Measurements from ENCODE around the gene PADI3.
"Not testable (repeated sequence)": the region's sequence is repeated elsewhere in the genome, so short reads cannot be mapped to it uniquely, and the experiment has no call there.

The PADI3 gene

DNA sequence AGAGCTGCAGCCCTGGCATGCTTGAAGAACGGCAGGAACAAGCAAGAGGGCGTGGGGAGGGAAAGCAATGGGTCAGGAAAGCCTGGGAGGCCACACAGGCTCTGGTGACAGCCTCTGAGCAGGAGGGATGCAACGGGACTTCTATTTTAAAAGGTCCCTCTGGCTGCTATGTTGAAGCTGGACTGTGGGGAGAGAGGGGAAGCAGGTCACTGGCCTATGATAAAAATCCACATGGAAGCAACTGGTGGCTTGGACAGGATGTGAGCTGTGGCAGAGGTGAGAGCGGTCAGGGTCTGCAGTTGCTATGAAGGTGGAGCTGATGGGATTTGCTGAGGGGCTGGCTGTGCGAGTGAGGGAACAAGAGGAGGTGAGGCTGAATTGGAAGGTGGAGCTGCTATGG is 32.8 kb upstream of the PADI3 start:
- DNase-seq: no peak

DNA sequence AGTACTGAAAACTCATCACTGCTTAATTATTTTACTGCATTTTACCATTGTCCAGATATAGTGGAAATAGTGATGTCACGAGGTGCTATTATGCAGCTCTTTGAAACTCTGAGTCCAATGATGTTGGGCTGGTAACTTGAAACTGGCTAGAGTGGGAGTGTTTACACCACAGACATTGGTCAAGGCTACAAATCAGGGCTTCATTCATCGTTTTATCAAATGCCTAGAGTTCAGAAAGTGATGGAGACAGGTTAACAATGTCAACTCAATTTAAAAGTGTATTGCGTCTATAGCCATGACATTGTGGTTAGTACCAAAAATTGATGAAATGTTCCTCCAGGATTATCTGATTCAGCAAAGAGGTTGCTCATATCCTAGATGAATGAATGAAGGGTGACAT is 31.3 kb upstream of the PADI3 start:
- DNase-seq: no peak

DNA sequence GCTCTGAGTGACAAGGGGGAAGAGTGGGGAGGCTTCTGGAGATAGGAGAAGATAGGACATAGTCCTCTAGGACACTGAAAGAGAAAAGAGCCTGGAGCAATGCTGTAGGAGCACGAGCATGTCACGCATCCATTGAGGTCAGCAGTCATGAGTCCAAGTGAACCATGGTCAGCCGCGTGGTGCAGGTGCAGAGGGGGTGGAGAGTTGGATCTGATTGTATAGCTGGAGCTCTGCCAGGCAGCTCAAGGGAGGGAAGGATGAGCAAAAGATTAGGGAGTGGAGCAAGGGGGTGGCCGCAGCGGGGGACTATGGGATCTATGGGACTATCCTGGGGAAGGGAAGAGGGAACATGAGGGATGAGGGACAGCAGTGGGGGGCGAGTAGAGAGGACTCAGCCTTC is 30.0 kb upstream of the PADI3 start:
- no peak for DNase-seq

GRCh38 chr1:17220287-17220686 is 28.6 kb upstream of the PADI3 start:
- no peak for DNase-seq

- no peak for DNase-seq
Measured at GRCh38 chr1:17222557-17222956, 26.3 kb upstream of the PADI3 start.

- DNase-seq: no peak
Measured at GRCh38 chr1:17224434-17224833, 24.5 kb upstream of the PADI3 start.

- DNase-seq: no peak
Measured at GRCh38 chr1:17225140-17225539, 23.8 kb upstream of the PADI3 start.

DNA sequence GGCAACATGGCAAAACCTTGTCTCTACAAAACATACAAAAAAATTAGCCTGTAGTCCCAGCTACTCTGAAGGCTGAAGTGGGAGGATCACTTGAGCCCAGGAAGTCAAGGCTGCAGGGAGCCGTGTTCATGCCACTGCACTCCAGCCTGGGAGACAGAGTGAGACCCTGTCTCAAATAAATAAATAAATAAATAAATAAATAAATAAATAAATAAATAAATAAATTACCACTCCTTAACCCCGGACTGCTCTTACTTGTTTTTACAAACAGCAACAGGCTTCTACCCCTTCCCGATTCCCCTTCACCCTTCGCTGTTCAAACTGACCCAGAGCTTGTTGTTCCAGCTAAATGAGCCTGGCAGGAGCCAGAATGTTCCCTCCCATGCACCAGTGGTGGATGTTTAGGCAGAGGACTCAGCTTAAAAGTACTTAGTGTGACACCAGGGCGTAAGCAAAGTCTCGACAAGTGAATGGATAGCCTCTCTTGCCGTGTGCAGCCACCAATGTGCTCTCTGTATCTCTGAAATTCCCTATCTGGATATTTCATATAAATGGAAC is 21.5 kb upstream of the PADI3 start:
- no peak for DNase-seq

GRCh38 chr1:17228619-17229018 is 20.3 kb upstream of the PADI3 start:
- no peak for DNase-seq

GRCh38 chr1:17229379-17229778 is 19.5 kb upstream of the PADI3 start:
- DNase-seq: no peak

- no peak for DNase-seq
Measured at GRCh38 chr1:17230106-17230505, 18.8 kb upstream of the PADI3 start.

- no peak for DNase-seq
Measured at GRCh38 chr1:17230671-17231310, 18.1 kb upstream of the PADI3 start.

- no peak for DNase-seq
Measured at GRCh38 chr1:17232759-17233661, 15.9 kb upstream of the PADI3 start.

GRCh38 chr1:17233675-17234320 is 15.1 kb upstream of the PADI3 start:
- peak; percentile 36 for DNase-seq

GRCh38 chr1:17234405-17234804 is 14.5 kb upstream of the PADI3 start:
- DNase-seq: no peak

- DNase-seq: no peak
Measured at GRCh38 chr1:17235135-17235885, 13.6 kb upstream of the PADI3 start.

GRCh38 chr1:17236779-17237560 is 11.9 kb upstream of the PADI3 start:
- peak; percentile 86 for DNase-seq

GRCh38 chr1:17237561-17237903 is 11.4 kb upstream of the PADI3 start:
- no peak for DNase-seq

DNA sequence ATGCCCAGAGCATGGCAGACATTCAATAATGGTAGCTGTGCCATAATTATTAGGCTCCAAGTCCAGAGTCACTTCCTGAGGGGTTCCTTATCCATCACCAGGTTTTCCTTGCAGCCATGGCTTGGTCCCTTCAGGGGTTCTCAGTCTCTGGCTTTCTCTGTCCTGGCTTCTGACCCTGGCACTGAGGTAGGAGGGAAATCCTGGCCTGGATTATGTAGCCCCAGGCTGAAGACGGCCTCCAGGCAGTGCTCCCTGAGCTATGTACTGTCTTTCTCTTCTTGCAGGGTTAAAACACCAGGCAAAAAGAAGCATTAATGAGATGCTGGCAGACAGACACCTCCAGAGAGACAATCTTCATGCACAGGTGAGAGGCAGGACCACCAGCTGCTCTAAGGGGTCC is 9.5 kb upstream of the PADI3 start:
- peak; percentile 67 for DNase-seq

- not testable (repeated sequence) for DNase-seq
Measured at GRCh38 chr1:17241011-17241779, 7.7 kb upstream of the PADI3 start.

GRCh38 chr1:17241780-17242074 is 7.2 kb upstream of the PADI3 start:
- not testable (repeated sequence) for DNase-seq

All from midbrain (tissue), 1 donor.